SK-N-SH treated with all-trans-retinoic acid at 6 μM for 48 hours (cell line): ENCODE measurements around the gene BTNL9.

Experiments
- ATAC-seq: fragments of 200-7000 bp; cut with Tn5 transposase; 3 replicates; pipeline ENCODE4 v1.9.1; 2020; ENCODE audit warnings: mild to moderate bottlenecking, moderate library complexity
- ARNTL ChIP-seq: fragments of 450-650 bp; formaldehyde crosslinking; IDR thresholded peaks from 2 replicates; pipeline ENCODE4 v1.5.0; 2020; ENCODE audit warnings: low read depth, mild to moderate bottlenecking, moderate library complexity, borderline replicate concordance
- BACH2 ChIP-seq: fragments of 250-450 bp; sonication (Bioruptor Pico); IDR thresholded peaks from 2 replicates; pipeline ENCODE4 v1.9.0; 2021; ENCODE audit warnings: mild to moderate bottlenecking, borderline replicate concordance
- CREB5 ChIP-seq: fragments of 250-450 bp; sonication (Bioruptor Pico); IDR thresholded peaks from 2 replicates; pipeline ENCODE4 v1.5.1; 2020; ENCODE audit warnings: low read depth, mild to moderate bottlenecking, moderate library complexity
- CSDC2 ChIP-seq: fragments of 250-450 bp; sonication (Bioruptor Pico); IDR thresholded peaks from 2 replicates; pipeline ENCODE4 v1.5.0; 2020; ENCODE audit warnings: mild to moderate bottlenecking, moderate library complexity
- CSRNP3 ChIP-seq: fragments of 250-450 bp; sonication (Bioruptor Pico); IDR thresholded peaks from 2 replicates; pipeline ENCODE4 v1.5.1; 2021; ENCODE audit warnings: mild to moderate bottlenecking, moderate library complexity
- GLIS3 ChIP-seq: fragments of 250-450 bp; sonication (Bioruptor Pico); IDR thresholded peaks from 2 replicates; pipeline ENCODE4 v1.5.0; 2020; ENCODE audit warnings: mild to moderate bottlenecking, moderate library complexity
- ISL1 ChIP-seq: fragments of 250-450 bp; sonication (Bioruptor Pico); IDR thresholded peaks from 2 replicates; pipeline ENCODE4 v2.1.2; 2022; ENCODE audit warnings: mild to moderate bottlenecking, moderate library complexity
- OSR1 ChIP-seq: fragments of 250-450 bp; sonication (Bioruptor Pico); IDR thresholded peaks from 2 replicates; pipeline ENCODE4 v1.8.0; 2022; ENCODE audit warnings: moderate library complexity, mild to moderate bottlenecking, inconsistent platforms
- PATZ1 ChIP-seq: fragments of 250-450 bp; sonication (Bioruptor Pico); IDR thresholded peaks from 2 replicates; pipeline ENCODE4 v1.8.0; 2020; ENCODE audit warnings: mild to moderate bottlenecking, moderate library complexity, borderline replicate concordance
- PPARA ChIP-seq: fragments of 250-450 bp; sonication (Bioruptor Pico); IDR thresholded peaks from 2 replicates; pipeline ENCODE4 v1.5.0; 2020; ENCODE audit warnings: mild to moderate bottlenecking, borderline replicate concordance
- RARB ChIP-seq: fragments of 250-450 bp; sonication (Bioruptor Pico); IDR thresholded peaks from 2 replicates; pipeline ENCODE4 v1.8.0; 2021; ENCODE audit warnings: mild to moderate bottlenecking, moderate library complexity
- SNAI2 ChIP-seq: fragments of 250-450 bp; sonication (Bioruptor Pico); IDR thresholded peaks from 2 replicates; pipeline ENCODE4 v1.5.0; 2020; ENCODE audit warnings: mild to moderate bottlenecking, moderate library complexity
- TCF4 ChIP-seq: fragments of 250-450 bp; sonication (Bioruptor Pico); IDR thresholded peaks from 2 replicates; pipeline ENCODE4 v1.8.0; 2021; ENCODE audit warnings: mild to moderate bottlenecking, moderate library complexity, borderline replicate concordance
- TSHZ2 ChIP-seq: fragments of 250-450 bp; sonication (Bioruptor Pico); IDR thresholded peaks from 2 replicates; pipeline ENCODE4 v1.5.0; 2020; ENCODE audit warnings: mild to moderate bottlenecking, moderate library complexity
- ZC3H10 ChIP-seq: fragments of 250-450 bp; sonication (Bioruptor Pico); IDR thresholded peaks from 2 replicates; pipeline ENCODE4 v1.5.1; 2021; ENCODE audit warnings: mild to moderate bottlenecking, moderate library complexity
- ZFP30 ChIP-seq: fragments of 450-650 bp; formaldehyde crosslinking; IDR thresholded peaks from 2 replicates; pipeline ENCODE4 v1.5.0; 2022; ENCODE audit warnings: mild to moderate bottlenecking, moderate library complexity
- ZNF565 ChIP-seq: fragments of 450-650 bp; formaldehyde crosslinking; conservative IDR thresholded peaks from 2 replicates; pipeline ENCODE4 v1.5.0; 2020; ENCODE audit warnings: low read depth, mild to moderate bottlenecking, moderate library complexity
- ZNF70 ChIP-seq: fragments of 450-650 bp; formaldehyde crosslinking; IDR thresholded peaks from 2 replicates; pipeline ENCODE4 v1.5.0; 2020; ENCODE audit warnings: mild to moderate bottlenecking, moderate library complexity
- ZNF8 ChIP-seq: fragments of 450-650 bp; formaldehyde crosslinking; IDR thresholded peaks from 2 replicates; pipeline ENCODE4 v1.5.0; 2020; ENCODE audit warnings: mild to moderate bottlenecking, moderate library complexity

The BTNL9 gene

GRCh38 chr5:181086026-181086883 lies 46.2 kb downstream of the BTNL9 start:
- TF ChIP-seq ZFP30 (CRISPR knock-in tag) (no peak), PPARA (no peak), CREB5 (no peak), ZNF565 (no peak), ARNTL (no peak), CSRNP3 (CRISPR knock-in tag) (no peak), ZNF8 (CRISPR knock-in tag) (no peak), GLIS3 (CRISPR knock-in tag) (no peak), PATZ1 (CRISPR knock-in tag) (no peak), OSR1 (CRISPR knock-in tag) (no peak), BACH2 (CRISPR knock-in tag) (no peak), TCF4 (no peak), RARB (CRISPR knock-in tag) (no peak), TSHZ2 (CRISPR knock-in tag) (no peak), ZC3H10 (CRISPR knock-in tag) (no peak), CSDC2 (CRISPR knock-in tag) (no peak), SNAI2 (CRISPR knock-in tag) (no peak)
- ATAC-seq: no peak

- ATAC-seq: no peak
- TF ChIP-seq ZNF565: no peak
- no peak for TF ChIP-seq TSHZ2 (CRISPR knock-in tag)
- TF ChIP-seq PATZ1 (CRISPR knock-in tag): no peak
- no peak for TF ChIP-seq ZNF8 (CRISPR knock-in tag)
- TF ChIP-seq GLIS3 (CRISPR knock-in tag): no peak
- no peak for TF ChIP-seq ZFP30 (CRISPR knock-in tag)
- TF ChIP-seq ZNF70 (CRISPR knock-in tag): no peak
- no peak for TF ChIP-seq ISL1 (CRISPR knock-in tag)
- no peak for TF ChIP-seq ZC3H10 (CRISPR knock-in tag)
- no peak for TF ChIP-seq OSR1 (CRISPR knock-in tag)
Measured at GRCh38 chr5:181086884-181087205, 46.8 kb downstream of the BTNL9 start.
